ENCODE data around the gene KRT16.
"Not testable (repeated sequence)": the region's sequence is repeated elsewhere in the genome, so short reads cannot be mapped to it uniquely, and the experiment has no call there.

Gene KRT16

DNA sequence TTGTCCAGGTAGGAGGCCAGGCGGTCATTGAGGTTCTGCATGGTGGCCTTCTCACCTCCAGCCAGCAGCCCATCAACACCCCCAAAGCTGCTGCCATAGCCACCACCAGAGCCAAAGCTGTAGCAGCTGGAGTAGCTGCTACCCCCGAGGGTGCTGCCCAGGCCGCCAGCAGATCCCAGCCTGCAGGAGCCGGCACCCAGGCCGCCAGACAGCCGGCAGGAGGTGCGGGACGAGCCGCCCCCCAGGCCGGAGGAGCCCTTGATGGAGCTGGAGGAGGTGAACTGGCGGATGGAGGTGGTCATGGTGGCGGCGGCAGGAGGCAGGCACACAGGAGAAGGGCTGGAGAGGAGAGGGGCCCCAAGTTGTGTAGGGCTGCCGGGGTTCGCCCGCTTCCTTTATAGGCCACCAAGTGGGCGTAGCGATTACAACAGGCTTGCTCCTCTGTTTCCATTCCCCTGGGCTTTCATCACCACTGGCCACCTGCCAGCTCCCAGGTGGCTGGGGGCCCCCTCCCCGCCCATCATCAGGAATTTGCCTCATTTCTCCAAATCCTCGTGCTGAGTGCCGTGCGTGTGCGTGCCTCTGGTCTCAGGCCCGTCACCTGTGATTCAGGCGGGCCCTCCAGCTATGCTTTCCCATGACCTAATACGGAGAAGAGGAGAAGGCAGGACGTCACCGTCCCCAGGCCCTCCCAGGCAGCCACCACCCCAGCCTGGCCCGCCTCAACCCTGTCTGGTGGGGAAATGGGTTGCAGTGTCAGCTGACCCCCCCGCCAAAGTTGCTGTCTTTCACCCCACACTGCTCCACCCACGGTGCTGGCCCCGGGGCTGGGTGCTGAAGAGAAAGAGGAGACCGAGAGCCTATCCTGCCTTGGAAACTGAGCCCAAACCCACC is 11.9 kb upstream of the KRT16 start, which contains the start of gene KRT17:
KRT17 (minus strand) TSS at position 368 of the 894 bp plus-strand sequence; CDS start at position 302, 66 bp downstream.
- peaks cover 19% of the 10 kb centered on the region for H3K27me3 ChIP-seq (replicated peaks; ENCODE audit: control insufficient read depth, insufficient read depth, low read length)
- no peaks in the 10 kb centered on the region for H3K9me3 ChIP-seq (ENCODE audit: control insufficient read depth, low read length)
- no peak within 1 kb of the TSS for H3K9ac ChIP-seq (ENCODE audit: low read length)
- no peak for DNase-seq (ENCODE audit: low read depth)
- H3K36me3 ChIP-seq (ENCODE audit: control insufficient read depth, insufficient read depth, low read length, severe bottlenecking): no peaks in the 10 kb centered on the region
- H3K4me1 ChIP-seq (ENCODE audit: control insufficient read depth, insufficient read depth, low read length): no peaks in the 10 kb centered on the region
- H3K4me3 ChIP-seq (ENCODE audit: low read length): no peak within 1 kb of the TSS

- not testable (repeated sequence) for H3K9ac ChIP-seq (ENCODE audit: low read length); H3K4me1 ChIP-seq (ENCODE audit: control insufficient read depth, insufficient read depth, low read length); H3K9me3 ChIP-seq (ENCODE audit: control insufficient read depth, low read length); H3K4me3 ChIP-seq (ENCODE audit: low read length); H3K36me3 ChIP-seq (ENCODE audit: control insufficient read depth, insufficient read depth, low read length, severe bottlenecking)
- peaks cover 18% of the 10 kb centered on the region for H3K27me3 ChIP-seq (replicated peaks; ENCODE audit: control insufficient read depth, insufficient read depth, low read length)
- peak; percentile 64 for DNase-seq (ENCODE audit: low read depth)
Measured at GRCh38 chr17:41623184-41623861, 10.8 kb upstream of the KRT16 start.

GRCh38 chr17:41622340-41623183 is 10.0 kb upstream of the KRT16 start:
- not testable (repeated sequence) for H3K4me3 ChIP-seq (ENCODE audit: low read length); H3K4me1 ChIP-seq (ENCODE audit: control insufficient read depth, insufficient read depth, low read length); DNase-seq (ENCODE audit: low read depth); H3K9me3 ChIP-seq (ENCODE audit: control insufficient read depth, low read length); H3K9ac ChIP-seq (ENCODE audit: low read length); H3K36me3 ChIP-seq (ENCODE audit: control insufficient read depth, insufficient read depth, low read length, severe bottlenecking)
- H3K27me3 ChIP-seq (replicated peaks; ENCODE audit: control insufficient read depth, insufficient read depth, low read length): peaks cover 14% of the 10 kb centered on the region

GRCh38 chr17:41621916-41622315 is 9.3 kb upstream of the KRT16 start:
- peaks cover 18% of the 10 kb centered on the region for H3K27me3 ChIP-seq (replicated peaks; ENCODE audit: control insufficient read depth, insufficient read depth, low read length)
- H3K9me3 ChIP-seq (ENCODE audit: control insufficient read depth, low read length): no peaks in the 10 kb centered on the region
- DNase-seq (ENCODE audit: low read depth): no peak
- H3K36me3 ChIP-seq (ENCODE audit: control insufficient read depth, insufficient read depth, low read length, severe bottlenecking): no peaks in the 10 kb centered on the region
- no peak overlapping the region for H3K9ac ChIP-seq (ENCODE audit: low read length)
- H3K4me3 ChIP-seq (ENCODE audit: low read length): no peak overlapping the region
- H3K4me1 ChIP-seq (ENCODE audit: control insufficient read depth, insufficient read depth, low read length): no peaks in the 10 kb centered on the region

GRCh38 chr17:41621435-41621817 is 8.9 kb upstream of the KRT16 start:
- not testable (repeated sequence) for H3K9me3 ChIP-seq (ENCODE audit: control insufficient read depth, low read length); H3K9ac ChIP-seq (ENCODE audit: low read length); H3K4me3 ChIP-seq (ENCODE audit: low read length); H3K36me3 ChIP-seq (ENCODE audit: control insufficient read depth, insufficient read depth, low read length, severe bottlenecking); H3K4me1 ChIP-seq (ENCODE audit: control insufficient read depth, insufficient read depth, low read length); DNase-seq (ENCODE audit: low read depth)
- peaks cover 23% of the 10 kb centered on the region for H3K27me3 ChIP-seq (replicated peaks; ENCODE audit: control insufficient read depth, insufficient read depth, low read length)

DNA sequence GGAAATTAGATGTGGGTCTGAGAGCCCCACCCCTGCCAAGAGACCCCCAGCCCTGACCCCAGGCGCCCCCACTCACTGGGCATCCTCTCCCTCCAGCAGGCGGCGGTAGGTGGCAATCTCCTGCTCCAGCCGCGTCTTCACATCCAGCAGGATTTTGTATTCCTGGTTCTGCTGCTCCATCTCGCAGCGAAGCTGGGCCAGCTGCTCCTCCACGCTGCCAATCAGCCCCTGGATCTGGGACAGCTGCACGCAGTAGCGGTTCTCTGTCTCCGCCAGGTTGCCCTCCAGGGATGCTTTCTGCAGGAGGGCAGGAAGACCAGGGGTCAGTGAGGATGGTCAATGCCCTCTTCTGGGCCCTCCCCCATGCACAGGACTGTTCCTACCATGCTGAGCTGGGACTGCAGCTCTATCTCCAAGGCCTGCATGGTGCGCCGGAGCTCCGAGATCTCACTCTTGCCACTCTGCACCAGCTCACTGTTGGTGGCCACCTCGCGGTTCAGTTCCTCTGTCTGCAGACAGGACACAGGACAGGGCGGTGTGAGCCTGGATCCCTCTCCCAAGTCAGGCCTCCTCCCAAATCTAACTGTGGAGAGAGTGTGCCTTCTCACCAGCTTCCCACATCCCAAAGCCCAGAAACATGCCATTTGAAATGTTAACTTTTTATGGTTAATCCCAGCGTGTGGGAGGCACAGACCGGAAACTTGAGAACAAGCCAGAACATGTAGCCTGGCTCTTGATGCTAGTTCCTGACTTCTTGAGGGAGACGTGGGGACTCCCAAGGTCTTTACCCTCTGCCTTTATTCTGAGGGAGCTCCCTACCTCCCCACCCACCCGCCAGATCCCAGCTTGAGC is 8.2 kb upstream of the KRT16 start:
- Histone ChIP-seq H3K36me3 (ENCODE audit: control insufficient read depth, insufficient read depth, low read length, severe bottlenecking) (no peaks in the 10 kb centered on the region), H3K4me3 (ENCODE audit: low read length) (no peak overlapping the region), H3K4me1 (ENCODE audit: control insufficient read depth, insufficient read depth, low read length) (no peaks in the 10 kb centered on the region), H3K9me3 (ENCODE audit: control insufficient read depth, low read length) (no peaks in the 10 kb centered on the region), H3K9ac (ENCODE audit: low read length) (no peak overlapping the region), H3K27me3 (replicated peaks; ENCODE audit: control insufficient read depth, insufficient read depth, low read length) (peaks cover 25% of the 10 kb centered on the region)
- DNase-seq (ENCODE audit: low read depth): peak; percentile 8

DNA sequence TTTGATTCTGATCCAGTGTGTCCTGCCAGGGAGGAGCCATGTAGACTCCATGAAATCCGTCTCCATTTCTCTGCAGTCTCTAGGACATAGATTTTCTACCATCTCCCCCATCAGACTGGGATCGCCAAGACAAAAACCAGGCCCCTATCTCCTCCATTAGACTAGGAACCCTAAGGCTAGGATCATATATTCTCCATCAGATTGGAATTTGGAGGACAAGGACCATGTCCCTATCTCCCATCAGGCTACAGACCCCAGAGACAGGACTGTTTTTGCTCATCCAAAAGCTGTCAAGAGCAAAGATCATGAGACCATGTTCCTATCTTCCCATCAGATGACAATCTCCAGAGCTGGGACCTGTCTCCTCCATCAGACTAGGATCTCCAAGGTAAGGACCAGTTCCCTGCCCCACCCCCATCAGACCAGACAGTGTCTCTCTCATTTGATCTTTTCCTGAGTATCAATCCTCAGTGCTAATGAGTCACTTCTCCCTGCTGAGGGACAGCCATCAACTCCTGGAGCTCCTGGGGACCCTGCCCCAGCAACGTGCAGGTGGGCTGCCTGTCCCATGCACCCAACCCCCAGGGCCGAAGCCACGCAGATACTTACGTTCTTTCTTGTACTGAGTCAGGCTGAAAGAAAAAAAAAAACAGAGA is 7.5 kb upstream of the KRT16 start:
- DNase-seq (ENCODE audit: low read depth); H3K4me1 ChIP-seq (ENCODE audit: control insufficient read depth, insufficient read depth, low read length); H3K9me3 ChIP-seq (ENCODE audit: control insufficient read depth, low read length); H3K36me3 ChIP-seq (ENCODE audit: control insufficient read depth, insufficient read depth, low read length, severe bottlenecking); H3K9ac ChIP-seq (ENCODE audit: low read length); H3K4me3 ChIP-seq (ENCODE audit: low read length): not testable (repeated sequence)
- peaks cover 27% of the 10 kb centered on the region for H3K27me3 ChIP-seq (replicated peaks; ENCODE audit: control insufficient read depth, insufficient read depth, low read length)

DNA sequence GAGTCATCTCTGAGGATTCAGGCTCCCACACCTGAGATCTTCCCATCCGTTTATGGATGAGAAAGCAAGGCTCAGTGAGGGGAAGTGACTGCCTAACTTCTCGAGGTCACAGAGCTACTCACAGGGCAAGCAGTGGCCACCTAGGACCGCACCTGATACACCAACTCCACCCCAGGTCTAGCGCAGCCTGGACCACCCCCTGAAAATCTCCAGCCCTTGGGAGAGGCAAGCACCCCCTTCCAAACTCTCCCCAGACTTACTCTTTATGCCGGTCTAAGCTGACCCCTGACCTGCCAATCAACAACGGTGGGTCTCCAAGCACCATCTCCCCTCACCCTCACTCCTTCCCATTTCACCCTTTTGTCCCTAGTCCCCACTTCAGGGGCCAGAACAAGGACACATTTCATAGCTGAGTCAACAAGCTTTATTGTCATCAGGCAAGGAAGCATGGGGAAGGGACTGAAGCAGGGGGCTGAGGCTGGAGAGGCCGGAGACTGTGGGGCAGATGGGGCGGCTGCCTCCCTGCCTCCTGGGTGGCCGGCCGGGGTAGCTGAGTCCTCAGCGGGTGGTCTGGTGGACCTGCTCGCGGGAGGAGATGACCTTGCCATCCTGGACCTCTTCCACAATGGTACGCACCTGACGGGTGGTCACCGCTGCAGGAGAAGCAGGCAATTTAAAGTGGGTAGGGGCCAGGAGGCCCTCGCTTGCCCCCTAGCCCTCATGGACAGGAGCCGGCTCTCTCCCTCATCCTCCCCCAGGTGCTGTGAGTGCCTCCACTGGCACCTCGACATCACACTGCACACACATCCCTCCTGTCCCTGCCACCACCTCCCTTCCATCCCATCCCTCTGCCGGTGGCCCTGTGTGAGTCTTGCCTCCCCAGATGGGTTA is 6.7 kb upstream of the KRT16 start:
- no peak overlapping the region for H3K9ac ChIP-seq (ENCODE audit: low read length)
- no peak overlapping the region for H3K4me3 ChIP-seq (ENCODE audit: low read length)
- no peak for DNase-seq (ENCODE audit: low read depth)
- no peaks in the 10 kb centered on the region for H3K4me1 ChIP-seq (ENCODE audit: control insufficient read depth, insufficient read depth, low read length)
- H3K9me3 ChIP-seq (ENCODE audit: control insufficient read depth, low read length): no peaks in the 10 kb centered on the region
- H3K27me3 ChIP-seq (replicated peaks; ENCODE audit: control insufficient read depth, insufficient read depth, low read length): peaks cover 24% of the 10 kb centered on the region
- H3K36me3 ChIP-seq (ENCODE audit: control insufficient read depth, insufficient read depth, low read length, severe bottlenecking): no peaks in the 10 kb centered on the region

DNA sequence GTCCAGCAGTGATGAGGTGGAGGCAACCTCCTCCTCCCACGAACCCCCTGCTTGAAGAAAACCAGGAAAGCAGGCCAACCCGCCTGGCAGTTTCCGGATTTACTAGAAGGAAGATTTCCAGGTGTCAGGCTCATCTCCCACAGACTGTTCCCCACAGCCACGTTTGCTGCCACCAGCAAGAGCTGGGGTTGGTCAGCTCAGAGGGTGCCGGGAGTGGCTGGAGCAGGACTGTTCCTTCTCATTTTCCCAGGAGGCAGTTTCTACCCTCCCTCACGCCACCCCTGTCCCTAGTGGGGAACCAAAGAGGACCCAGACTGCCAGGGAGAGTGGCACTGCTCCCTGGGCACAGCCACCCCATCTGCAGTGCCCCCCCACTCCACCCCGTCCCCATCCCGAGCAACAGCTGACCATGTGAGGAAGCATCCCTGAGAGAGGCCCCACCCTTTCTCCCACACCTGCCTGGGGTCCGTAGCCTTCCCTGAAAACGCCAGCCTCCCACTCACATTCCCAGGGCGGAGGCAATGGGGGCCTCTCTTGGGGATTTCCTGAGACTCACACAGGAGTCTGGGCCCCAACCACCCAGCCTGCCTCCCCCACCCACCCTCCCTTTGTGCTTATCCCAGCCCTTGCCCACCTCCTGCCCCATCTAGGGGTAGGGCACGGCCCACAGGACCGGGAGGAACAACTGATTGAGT is 5.9 kb upstream of the KRT16 start:
- Histone ChIP-seq H3K9ac (ENCODE audit: low read length) (no peak overlapping the region), H3K36me3 (ENCODE audit: control insufficient read depth, insufficient read depth, low read length, severe bottlenecking) (no peaks in the 10 kb centered on the region), H3K4me3 (ENCODE audit: low read length) (no peak overlapping the region), H3K27me3 (replicated peaks; ENCODE audit: control insufficient read depth, insufficient read depth, low read length) (peaks cover 24% of the 10 kb centered on the region), H3K9me3 (ENCODE audit: control insufficient read depth, low read length) (no peaks in the 10 kb centered on the region), H3K4me1 (ENCODE audit: control insufficient read depth, insufficient read depth, low read length) (no peaks in the 10 kb centered on the region)
- no peak for DNase-seq (ENCODE audit: low read depth)

All from adipocyte (in vitro differentiated cells).